ENCODE results near the gene SLC30A2. TPM values are rescaled to one million over a fixed set of nuclear protein-coding genes. Genes with fewer than 3 reads are reported as not detected.
A peak's percentile ranks its signal among the peaks of the same experiment; 100 is the strongest.
"Not testable (repeated sequence)": the region's sequence is repeated elsewhere in the genome, so short reads cannot be mapped to it uniquely, and the experiment has no call there.

The SLC30A2 gene, protein sequence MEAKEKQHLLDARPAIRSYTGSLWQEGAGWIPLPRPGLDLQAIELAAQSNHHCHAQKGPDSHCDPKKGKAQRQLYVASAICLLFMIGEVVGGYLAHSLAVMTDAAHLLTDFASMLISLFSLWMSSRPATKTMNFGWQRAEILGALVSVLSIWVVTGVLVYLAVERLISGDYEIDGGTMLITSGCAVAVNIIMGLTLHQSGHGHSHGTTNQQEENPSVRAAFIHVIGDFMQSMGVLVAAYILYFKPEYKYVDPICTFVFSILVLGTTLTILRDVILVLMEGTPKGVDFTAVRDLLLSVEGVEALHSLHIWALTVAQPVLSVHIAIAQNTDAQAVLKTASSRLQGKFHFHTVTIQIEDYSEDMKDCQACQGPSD
- not detected for total RNA-seq

DNA sequence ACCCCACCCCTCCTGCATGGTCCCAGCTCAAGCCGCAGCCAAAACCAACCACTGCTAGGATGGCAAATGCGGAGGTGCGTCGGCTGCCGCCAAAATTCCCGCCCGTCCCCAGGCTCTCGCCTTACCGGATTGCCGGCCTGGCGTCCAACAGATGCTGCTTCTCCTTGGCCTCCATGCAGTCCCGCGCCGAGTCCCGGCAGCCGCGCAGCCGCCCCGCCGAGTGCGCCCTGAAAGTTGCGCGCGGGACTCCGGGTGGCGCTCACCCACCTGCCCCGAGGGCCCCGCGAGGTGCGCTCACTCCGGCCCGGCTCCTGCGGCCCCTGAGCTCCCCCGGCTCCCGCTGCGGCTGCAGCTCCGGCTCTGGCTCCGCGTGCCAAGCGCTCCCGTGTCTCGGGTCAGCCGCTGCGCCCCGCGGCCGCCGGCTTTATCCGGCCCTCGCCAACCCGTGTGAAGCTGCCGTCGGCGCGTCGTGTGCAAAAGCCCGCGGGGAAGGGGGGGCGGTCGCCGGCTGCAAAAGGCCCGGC is at the start of gene SLC30A2:
TSS of gene SLC30A2 (minus strand) at position 397 of the 524 bp plus-strand sequence. CDS start at position 175, 222 bp downstream.
- no peak for ATAC-seq
- intact Hi-C loops (cut with DNase I) = no loop called here
- no peak for DNase-seq (ENCODE audit: low spot score)

- intact Hi-C loops (cut with DNase I) = no loop called here
- ATAC-seq (peak; percentile 67), DNase-seq (ENCODE audit: low spot score) (no peak)
Measured at GRCh38 chr1:26094677-26095383, 48.9 kb upstream of the SLC30A2 start.

DNA sequence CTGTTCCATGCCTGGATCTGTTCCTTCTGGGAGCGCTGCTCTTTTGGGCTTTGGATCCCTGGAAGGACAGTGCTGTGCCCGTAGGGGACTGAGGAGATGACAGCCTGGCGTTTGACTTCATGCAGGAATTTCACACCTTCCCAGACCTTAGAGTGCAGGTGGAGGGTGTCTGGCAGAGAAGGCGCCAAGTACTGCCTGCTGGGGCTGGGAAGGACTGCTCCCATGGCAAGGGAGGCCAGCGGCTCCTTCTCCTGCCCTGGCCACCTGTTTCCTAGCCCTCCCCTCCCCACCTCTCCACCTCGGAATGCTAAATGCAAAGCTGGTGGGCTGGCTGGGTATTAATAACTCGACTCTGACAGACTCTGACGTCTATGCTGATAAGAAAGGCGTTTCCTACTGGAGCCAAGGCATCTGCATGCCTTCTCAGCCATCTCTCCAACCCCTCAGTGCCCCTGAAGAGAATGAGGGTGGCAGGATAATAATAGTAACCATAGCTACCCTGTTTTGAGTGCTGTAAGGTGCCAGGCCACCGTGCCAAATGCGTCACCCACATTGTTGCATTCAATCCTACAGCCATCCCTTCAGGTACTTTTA is 48.3 kb upstream of the SLC30A2 start:
- DNase-seq (ENCODE audit: low spot score) = no peak
- ATAC-seq = peak; percentile 22
- intact Hi-C loops (cut with DNase I) = no loop called here

GRCh38 chr1:26093569-26093968 is 47.7 kb upstream of the SLC30A2 start:
- intact Hi-C loops (cut with DNase I); ATAC-seq: not testable (repeated sequence)

GRCh38 chr1:26092422-26092821 is 46.5 kb upstream of the SLC30A2 start:
- intact Hi-C loops (cut with DNase I) = no loop called here
- ATAC-seq (no peak), DNase-seq (ENCODE audit: low spot score) (no peak)

More at GRCh38 chr1:26093569-26093968, 47.7 kb upstream of the SLC30A2 start:
- DNase-seq (ENCODE audit: low spot score) = not testable (repeated sequence)

- ATAC-seq (no peak), DNase-seq (ENCODE audit: low spot score) (no peak)
- intact Hi-C loops (cut with DNase I) = no loop called here
Measured at GRCh38 chr1:26090893-26091292, 45.0 kb upstream of the SLC30A2 start.

- DNase-seq (ENCODE audit: low spot score) (no peak), ATAC-seq (no peak)
- intact Hi-C loops (cut with DNase I) = no loop called here
Measured at GRCh38 chr1:26089125-26089524, 43.2 kb upstream of the SLC30A2 start.

DNA sequence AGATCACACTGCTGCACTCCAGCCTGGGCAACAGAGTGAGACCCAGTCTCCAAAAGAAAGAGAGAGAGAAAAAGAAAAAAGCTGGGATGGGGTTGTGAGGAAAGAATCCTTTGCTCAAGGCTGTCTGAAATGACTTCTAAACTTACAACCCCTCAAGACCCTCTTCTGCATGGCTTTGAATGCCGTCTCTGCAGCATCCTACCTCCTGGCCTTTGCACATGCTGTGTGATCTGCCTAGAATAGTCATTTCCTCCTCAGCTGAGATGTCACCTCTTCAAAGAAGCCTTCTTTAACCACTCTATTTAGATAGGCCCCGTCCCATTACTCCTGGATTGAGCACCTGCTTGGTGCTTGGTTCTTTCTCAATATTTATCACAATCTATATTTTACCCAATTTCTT is 38.9 kb upstream of the SLC30A2 start:
- DNase-seq (ENCODE audit: low spot score) = no peak
- intact Hi-C loops (cut with DNase I) = no loop called here
- no peak for ATAC-seq

DNA sequence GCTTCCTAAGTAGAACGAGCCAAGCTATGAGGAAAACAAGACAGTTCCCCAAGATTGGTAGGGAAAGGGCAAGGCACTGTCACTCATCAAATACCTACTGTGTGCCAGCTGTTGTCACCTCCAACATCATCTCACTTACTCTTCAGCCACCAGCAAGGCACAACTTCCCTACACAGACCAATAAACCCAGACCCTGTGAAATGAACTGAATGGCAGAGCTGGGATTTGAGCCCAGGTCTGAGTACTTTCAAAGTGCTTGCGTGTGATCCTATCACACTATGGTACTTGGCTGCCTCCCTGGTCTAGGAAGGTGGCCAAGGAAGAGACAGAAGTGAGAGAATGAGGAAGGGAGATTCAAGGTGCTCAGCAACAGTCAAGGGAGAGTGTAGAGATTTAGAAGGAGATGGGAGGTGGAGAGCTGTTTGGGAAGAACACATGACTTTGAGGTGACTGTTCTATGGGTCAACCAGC is 38.2 kb upstream of the SLC30A2 start:
- intact Hi-C loops (cut with DNase I) = no loop called here
- no peak for ATAC-seq
- DNase-seq (ENCODE audit: low spot score) = no peak

DNA sequence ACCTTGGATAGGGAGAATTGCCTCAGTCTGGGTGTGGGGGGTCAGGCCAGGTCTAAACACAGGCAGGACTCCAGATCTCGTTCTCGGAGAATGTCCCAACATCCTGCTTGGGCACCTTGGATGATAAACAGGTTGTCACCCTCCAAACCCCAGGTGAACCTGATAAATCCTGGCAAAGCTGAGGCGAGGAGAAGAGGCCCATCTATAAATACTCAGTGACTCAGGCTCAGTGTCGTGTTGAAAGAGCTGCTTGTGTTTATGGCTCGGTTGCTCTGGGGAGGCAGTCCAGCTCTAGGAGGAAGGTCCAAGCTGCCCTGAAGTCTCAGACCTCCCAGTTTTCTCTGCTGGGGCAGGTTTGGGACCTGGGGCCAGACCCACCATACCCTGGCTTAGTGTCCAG is 37.3 kb upstream of the SLC30A2 start:
- DNase-seq (ENCODE audit: low spot score) = no peak
- intact Hi-C loops (cut with DNase I) = no loop called here
- no peak for ATAC-seq

DNA sequence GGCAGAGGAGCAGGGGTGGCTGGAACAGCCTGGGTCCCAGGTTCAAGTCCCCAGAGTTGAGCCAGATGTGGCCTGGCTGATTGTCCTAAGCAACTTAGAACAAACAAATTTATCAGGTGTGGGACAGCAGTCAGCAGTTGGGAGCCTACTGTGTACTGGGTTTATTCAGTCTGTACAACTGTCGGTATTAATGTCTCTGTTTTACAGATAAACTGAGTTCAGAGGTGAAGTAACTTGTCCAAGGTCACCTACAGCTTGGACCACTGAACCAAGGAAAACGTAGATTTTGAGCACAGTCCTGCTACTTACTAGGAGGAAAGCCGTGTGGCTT is 36.1 kb upstream of the SLC30A2 start:
- no peak for ATAC-seq

DNA sequence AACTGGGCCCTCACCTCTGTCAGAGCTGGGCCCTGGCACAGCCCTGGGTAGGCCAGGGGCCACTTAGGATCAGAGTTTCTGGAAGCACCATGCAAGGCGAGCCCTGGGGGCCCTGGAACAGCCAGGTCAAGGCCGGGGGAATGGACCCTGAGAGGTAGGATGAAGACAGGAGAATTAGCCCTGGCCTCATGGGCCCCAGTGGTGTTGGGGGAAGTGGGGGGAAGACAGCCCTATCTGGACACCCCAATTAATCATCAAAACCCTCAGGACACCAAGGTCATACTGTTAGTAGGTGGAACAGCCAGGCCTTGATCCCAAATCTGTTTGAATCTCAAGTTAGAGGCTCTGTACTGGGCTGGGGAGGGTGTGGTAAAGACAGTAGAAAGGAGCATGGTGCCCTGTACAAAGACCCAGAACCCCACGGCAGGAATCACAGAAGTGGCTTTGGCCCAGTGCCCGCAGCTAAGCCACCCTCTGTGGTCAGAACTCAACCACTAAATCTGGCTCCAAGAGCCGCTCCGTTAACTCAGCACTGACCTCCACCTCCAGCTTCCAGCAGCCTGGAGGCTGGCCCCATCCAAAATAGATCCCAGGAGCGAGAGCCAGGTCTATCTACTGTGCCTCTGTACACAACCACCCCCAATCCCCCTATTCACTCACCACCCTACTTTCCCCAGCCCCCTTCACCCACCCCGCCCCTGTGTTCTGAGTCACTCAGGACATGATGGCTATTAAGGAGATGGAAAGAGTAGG is 35.5 kb upstream of the SLC30A2 start:
- DNase-seq (ENCODE audit: low spot score) (no peak), ATAC-seq (no peak)
- intact Hi-C loops (cut with DNase I) = no loop called here

More for the DNA sequence above, 36.1 kb upstream of the SLC30A2 start:
- intact Hi-C loops (cut with DNase I) = no loop called here
- DNase-seq (ENCODE audit: low spot score) = no peak

DNA sequence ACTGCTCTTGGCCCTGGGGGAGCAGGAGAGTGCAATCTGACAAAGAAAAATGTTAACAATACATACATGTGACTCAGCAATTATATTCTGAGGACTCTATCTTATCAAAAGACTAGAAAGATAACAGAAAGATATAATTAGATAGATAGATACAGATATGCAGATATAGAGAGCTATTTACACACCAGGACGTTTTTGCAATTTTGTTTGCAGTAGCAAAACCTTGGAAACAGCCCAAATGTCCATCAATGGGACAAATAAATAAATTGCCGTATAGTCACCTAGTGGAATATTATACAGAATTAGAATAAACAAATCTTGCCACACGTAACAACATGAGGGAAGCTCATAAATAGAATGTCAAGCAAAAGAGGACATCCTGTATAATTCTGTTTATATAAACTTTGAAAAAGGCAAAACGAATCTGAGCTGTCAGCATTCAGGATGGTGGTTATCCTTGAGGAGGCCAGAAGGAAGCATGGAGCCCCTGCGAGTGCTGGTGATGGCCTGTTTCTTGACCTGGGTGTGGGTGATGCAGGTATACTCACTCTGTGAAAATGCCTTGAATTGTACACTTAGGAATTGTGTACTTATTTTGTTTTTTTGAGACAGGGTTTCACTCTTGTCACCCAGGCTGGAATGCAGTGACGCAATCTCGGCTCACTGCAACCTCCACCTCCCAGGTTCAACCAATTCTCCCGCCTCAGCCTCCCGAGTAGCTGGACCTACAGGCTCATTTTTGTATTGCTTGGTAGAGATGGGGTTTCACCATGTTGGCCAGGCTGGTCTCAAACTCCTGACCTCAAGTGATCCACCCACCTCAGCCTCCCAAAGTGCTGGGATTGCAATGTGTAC is 34.3 kb upstream of the SLC30A2 start:
- no peak for ATAC-seq
- intact Hi-C loops (cut with DNase I) = no loop called here
- no peak for DNase-seq (ENCODE audit: low spot score)

GRCh38 chr1:26079178-26079563 is 33.3 kb upstream of the SLC30A2 start:
- intact Hi-C loops (cut with DNase I) = no loop called here
- ATAC-seq (no peak), DNase-seq (ENCODE audit: low spot score) (no peak)

GRCh38 chr1:26078286-26079177 is 32.6 kb upstream of the SLC30A2 start:
- DNase-seq (ENCODE audit: low spot score) (no peak), ATAC-seq (no peak)
- intact Hi-C loops (cut with DNase I) = no loop called here

- intact Hi-C loops (cut with DNase I) = no loop called here
- ATAC-seq = no peak
- DNase-seq (ENCODE audit: low spot score) = no peak
Measured at GRCh38 chr1:26077524-26077923, 31.6 kb upstream of the SLC30A2 start.

DNA sequence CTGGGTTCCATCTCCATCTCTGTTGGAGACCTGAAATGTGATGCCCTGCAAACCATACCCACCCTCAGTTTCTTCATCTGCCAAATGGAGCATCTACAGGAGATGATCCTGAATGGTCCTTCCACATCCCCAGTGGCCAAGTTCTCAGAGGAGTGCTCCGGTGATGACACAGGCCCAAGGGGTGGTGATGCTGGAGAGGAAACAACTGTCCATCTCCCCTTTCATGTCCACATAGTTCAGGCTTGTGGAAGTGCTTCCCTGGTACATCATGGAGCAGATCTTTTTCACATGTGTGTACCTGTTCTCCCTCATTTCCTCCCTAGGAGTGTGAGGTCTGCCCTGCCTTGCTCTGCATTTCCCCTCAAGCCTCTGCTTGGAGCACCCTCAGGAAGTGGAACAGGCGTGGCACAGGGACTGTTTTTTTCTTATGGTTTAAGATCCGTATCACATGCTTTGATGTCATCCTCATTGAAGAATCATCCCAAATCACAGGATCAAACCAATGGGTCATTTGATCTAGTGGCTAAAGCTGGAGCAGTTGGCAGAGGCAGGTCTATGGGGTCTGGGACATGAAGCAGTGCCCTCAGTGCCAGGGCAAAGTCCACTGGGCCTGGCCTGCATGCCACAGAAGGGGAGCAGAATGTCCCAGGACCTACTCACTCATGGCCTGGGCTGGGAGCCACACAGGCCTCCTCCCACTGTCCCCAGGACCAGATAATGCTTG is 29.7 kb upstream of the SLC30A2 start:
- DNase-seq (ENCODE audit: low spot score) (no peak), ATAC-seq (no peak)
- intact Hi-C loops (cut with DNase I) = no loop called here

Data from sciatic nerve (tissue), 2 donors.